Body of pancreas (tissue), 4 donors: ENCODE data around the gene ANKS1B.

Experiments used
- CTCF ChIP-seq, 7 experiments: fragments of 450-650 bp in 4 of 7; fragments of 200-600 bp in 3 of 7; sonication (generic) in 3 of 7; IDR thresholded peaks; one replicate each; pipeline ENCODE4 v1.5.1; 2016 to 2019; ENCODE audit warnings: antibody characterized with exemption in 7 of 7
- POLR2A ChIP-seq, 3 donors: fragments of 450-650 bp; IDR thresholded peaks; one replicate each; pipeline ENCODE4 v1.6.1; 2016; ENCODE audit warnings: antibody characterized with exemption in 3 of 3, mild to moderate bottlenecking in 2 of 3

GRCh38 chr12:98895086-98895651 is 1089.6 kb downstream of the ANKS1B start:
- TF ChIP-seq CTCF (IDR thresholded peaks at IDR 0.05): no peak
- no peak for TF ChIP-seq POLR2A (IDR thresholded peaks at IDR 0.05)
